OCI-LY7 (cell line): ENCODE results near the gene ITGB3. TPM values are rescaled to one million over a fixed set of nuclear protein-coding genes. Genes with fewer than 3 reads are reported as not detected.

Source experiments
- BruUV-seq: library from RNA; stranded (reverse); fragments of 400-500 nt; replicated peaks from 2 replicates; lab custom pipeline; 2021; lab: Mats Ljungman, UMichigan
- CTCF ChIA-PET: fragments of 300-600 bp; sonication (Branson Sonifier 250); formaldehyde crosslinking; loops from one replicate; lab custom pipeline; 2022; ENCODE audit warnings: antibody characterized with exemption; ENCODE audit not compliant: unreplicated experiment; lab: Charles Lee
- POLR2A ChIA-PET: fragments of 300-600 bp; sonication (Branson Sonifier 250); formaldehyde crosslinking; loops from one replicate; lab custom pipeline; 2022; ENCODE audit warnings: antibody characterized with exemption; lab: Charles Lee
- DNase-seq: peaks from one replicate; pipeline ENCODE4 v3.0.0-alpha.2; 2015; ENCODE audit warnings: low spot score
- H2AFZ ChIP-seq: fragments of 200-600 bp; sonication (generic), shearing (Covaris generic); 2 replicates; pipeline ENCODE4 v1.6.1; 2014; ENCODE audit warnings: mild to moderate bottlenecking, antibody characterized with exemption, low read length, moderate library complexity
- H3K27ac ChIP-seq: fragments of 200-600 bp; sonication (generic); 2 replicates; pipeline ENCODE4 v1.5.1; 2014; ENCODE audit warnings: mixed run types, low read depth, mild to moderate bottlenecking, moderate library complexity, low read length, inconsistent platforms; ENCODE audit not compliant: poor library complexity, severe bottlenecking
- H3K36me3 ChIP-seq: fragments of 200-600 bp; sonication (generic); 2 replicates; pipeline ENCODE4 v1.6.1; 2014; ENCODE audit warnings: mild to moderate bottlenecking, antibody characterized with exemption, low read length, moderate library complexity, mixed read lengths; ENCODE audit not compliant: insufficient read depth
- H3K4me1 ChIP-seq: fragments of 200-600 bp; sonication (generic); 2 replicates; pipeline ENCODE4 v1.5.1; 2014; ENCODE audit warnings: mild to moderate bottlenecking, low read length; ENCODE audit not compliant: insufficient read depth, poor library complexity, severe bottlenecking
- H3K4me2 ChIP-seq: fragments of 200-600 bp; sonication (generic); 2 replicates; pipeline ENCODE4 v1.6.1; 2014; ENCODE audit warnings: mild to moderate bottlenecking, low read length
- H3K4me3 ChIP-seq: fragments of 200-600 bp; sonication (generic); 2 replicates; pipeline ENCODE4 v1.5.1; 2014; ENCODE audit warnings: mild to moderate bottlenecking, low read depth, low read length; ENCODE audit not compliant: poor library complexity, severe bottlenecking
- H3K79me2 ChIP-seq: fragments of 200-600 bp; sonication (generic); 2 replicates; pipeline ENCODE4 v1.6.1; 2016; ENCODE audit warnings: low read depth, mild to moderate bottlenecking, low read length, moderate library complexity, mixed read lengths; ENCODE audit not compliant: insufficient read depth
- H3K9me2 ChIP-seq: fragments of 200-600 bp; sonication (generic); 2 replicates; pipeline ENCODE4 v1.6.1; 2016; ENCODE audit warnings: mild to moderate bottlenecking, low read length, mixed read lengths; ENCODE audit not compliant: insufficient read depth
- H3K9me3 ChIP-seq: fragments of 200-600 bp; sonication (generic); 2 replicates; pipeline ENCODE4 v1.6.1; 2014; ENCODE audit warnings: mild to moderate bottlenecking, mixed run types, low read length, mixed read lengths
- H4K20me1 ChIP-seq: fragments of 200-600 bp; sonication (generic); 2 replicates; pipeline ENCODE4 v1.6.1; 2014; ENCODE audit warnings: mild to moderate bottlenecking, antibody characterized with exemption, low read length, moderate library complexity, mixed read lengths; ENCODE audit not compliant: insufficient read depth
- CTCF ChIP-seq: fragments of 200-600 bp; sonication (generic); conservative IDR thresholded peaks from 2 replicates; pipeline ENCODE4 v1.5.1; 2014; ENCODE audit warnings: mild to moderate bottlenecking, antibody characterized with exemption, low read length, moderate library complexity, mixed read lengths
- EZH2phosphoT487 ChIP-seq: fragments of 200-600 bp; sonication (generic); IDR thresholded peaks from 2 replicates; pipeline ENCODE4 v1.6.1; 2018; ENCODE audit warnings: low read depth, borderline replicate concordance, mild to moderate bottlenecking, mixed run types, antibody characterized with exemption, low read length, moderate library complexity, mixed read lengths
- intact Hi-C: fragments of 100-400 bp; cut with micrococcal nuclease; formaldehyde crosslinking; loops from one replicate; pipeline ENCODE4 v1.10.0; 2022; ENCODE audit not compliant: unreplicated experiment
- total RNA-seq, 2 experiments: library from RNA; depleted of rRNA in 1 of 2; stranded (reverse); fragments of >200 nt in 1 of 2; shearing (Covaris generic) in 1 of 2; gene quantifications; 2 replicates each; pipeline ENCODE4 v1.2.3, GENCODE V29; 2014 to 2022

Gene ITGB3
- total RNA-seq, 2 experiments from 2014 or later: not detected

- Histone ChIP-seq H3K4me1 (peaks cover 35% of the 10 kb centered on the region), H3K4me3 (no peak overlapping the region), H4K20me1 (no peaks in the 10 kb centered on the region), H3K4me2 (peak overlapping the region; percentile 51), H3K9me3 (no peaks in the 10 kb centered on the region), H3K27ac (peak overlapping the region; percentile 27), H2AFZ (peak overlapping the region; percentile 79), H3K36me3 (no peaks in the 10 kb centered on the region), H3K9me2 (no peaks in the 10 kb centered on the region), H3K79me2 (no peaks in the 10 kb centered on the region)
- no TSS peak for BruUV-seq
- CTCF ChIA-PET: interaction anchor here (0.6 kb wide), 1 partner anchor 128 kb away, joined by 3 read pairs; no protein-coding TSS in a partner anchor
- intact Hi-C loops: no loop called here
- TF ChIP-seq CTCF (peak; percentile 34; the same call in 1 of the 2 replicates), EZH2phosphoT487 (no peak)
- POLR2A ChIA-PET: interaction anchor here (0.9 to 1.9 kb wide), 2 partner anchors 14 to 17 kb away, joined by 3 to 4 read pairs; no protein-coding TSS in a partner anchor
- DNase-seq: peak; percentile 61
Measured at GRCh38 chr17:47243737-47244598, 9.7 kb upstream of the ITGB3 start.

GRCh38 chr17:47244697-47245096, 8.9 kb upstream of the ITGB3 start:
- Histone ChIP-seq H4K20me1 (no peaks in the 10 kb centered on the region), H3K9me2 (no peaks in the 10 kb centered on the region), H3K4me1 (peaks cover 31% of the 10 kb centered on the region), H3K27ac (no peak overlapping the region), H3K4me2 (no peak overlapping the region), H3K79me2 (no peaks in the 10 kb centered on the region), H3K4me3 (no peak overlapping the region), H3K36me3 (no peaks in the 10 kb centered on the region), H3K9me3 (no peaks in the 10 kb centered on the region), H2AFZ (peak overlapping the region; percentile 79; the same call in 1 of the 2 replicates)
- no TSS peak for BruUV-seq
- no peak for TF ChIP-seq CTCF
- TF ChIP-seq EZH2phosphoT487: no peak
- ChIA-PET POLR2A (no interaction called here), CTCF (no interaction called here)
- DNase-seq: no peak
- intact Hi-C loops: no loop called here

GRCh38 chr17:47246120-47246519, 7.5 kb upstream of the ITGB3 start:
- Histone ChIP-seq H4K20me1 (no peaks in the 10 kb centered on the region), H3K36me3 (no peaks in the 10 kb centered on the region), H2AFZ (no peak overlapping the region), H3K27ac (no peak overlapping the region), H3K4me3 (no peak overlapping the region), H3K4me2 (no peak overlapping the region), H3K9me3 (no peaks in the 10 kb centered on the region), H3K9me2 (no peaks in the 10 kb centered on the region), H3K4me1 (peaks cover 22% of the 10 kb centered on the region), H3K79me2 (no peaks in the 10 kb centered on the region)
- no peak for TF ChIP-seq EZH2phosphoT487
- no peak for TF ChIP-seq CTCF
- CTCF ChIA-PET: no interaction called here
- intact Hi-C loops: no loop called here
- no TSS peak for BruUV-seq
- POLR2A ChIA-PET: interaction anchor here (0.7 kb wide), 1 partner anchor 13 kb away, joined by 3 read pairs; no protein-coding TSS in a partner anchor
- DNase-seq: no peak
